Measurements from ENCODE around the gene NFASC. TPM values are rescaled to one million over a fixed set of nuclear protein-coding genes. Genes with fewer than 3 reads are reported as not detected.

NFASC gene
- total and polyA plus RNA-seq, 8 donors = 3.3 to 12.7 (median 6.7) TPM

DNA sequence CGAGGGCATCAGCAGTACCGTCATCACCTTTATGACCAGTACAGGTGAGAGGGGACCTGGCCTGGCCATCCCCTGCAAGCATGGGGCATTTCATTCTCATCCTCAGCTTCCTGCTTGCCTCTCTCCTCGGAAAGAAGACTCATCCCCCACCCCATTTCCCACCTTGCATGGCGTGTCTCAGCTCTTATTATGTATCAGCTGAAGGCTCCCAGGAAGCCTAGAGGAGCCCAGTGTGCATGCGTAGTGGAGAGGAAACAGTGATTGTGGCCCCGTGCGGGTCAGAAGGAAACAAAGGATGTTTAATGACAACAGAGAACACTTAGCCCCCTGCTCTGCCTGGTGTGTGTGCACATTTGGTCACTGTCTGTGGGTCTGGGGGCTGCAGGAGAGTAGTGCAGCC lies 132.0 kb downstream of the NFASC start:
- H3K4me3 ChIP-seq = no peak overlapping the region
- WGBS, 2 donors = 71 to 75% methylated on average over 7 of the region's 7 CpGs

DNA sequence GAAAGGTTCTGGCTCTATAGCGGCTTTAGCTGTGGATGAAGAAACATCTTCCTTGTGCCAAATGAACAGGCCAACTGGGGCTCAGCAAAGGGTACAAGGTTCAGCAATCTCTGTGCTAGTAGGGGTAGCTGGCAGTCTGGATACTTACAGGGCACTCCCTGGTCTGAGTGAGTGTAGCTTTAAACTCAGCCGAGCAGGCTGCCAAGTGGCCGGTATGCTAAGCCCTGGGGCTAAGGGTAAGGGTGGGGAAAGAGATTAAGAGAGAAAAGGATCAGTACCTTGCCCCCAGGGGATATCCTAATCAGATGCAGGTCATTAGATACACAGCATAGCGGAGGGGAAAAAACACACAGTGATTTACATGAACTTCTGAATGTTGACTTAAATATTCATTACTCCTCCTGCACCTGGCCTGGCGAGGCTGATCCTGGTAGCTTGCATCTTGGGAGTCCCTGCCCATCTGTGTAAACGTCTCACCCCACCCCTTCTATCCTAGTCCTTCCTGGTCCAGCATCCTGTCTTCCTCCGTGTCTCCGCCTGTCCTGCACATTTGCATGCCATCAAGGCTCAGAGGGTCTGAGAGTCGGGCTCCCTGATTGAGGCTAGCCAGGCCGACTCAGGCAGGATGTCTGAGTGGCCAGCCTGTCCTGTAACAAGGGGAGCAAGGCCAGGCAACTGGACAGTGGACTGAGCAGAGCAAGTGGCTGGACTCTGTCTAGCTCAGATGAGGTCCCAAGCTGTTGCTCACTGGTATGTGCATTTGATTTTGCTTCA lies 132.9 kb downstream of the NFASC start:
- TF ChIP-seq, protein P1, sequence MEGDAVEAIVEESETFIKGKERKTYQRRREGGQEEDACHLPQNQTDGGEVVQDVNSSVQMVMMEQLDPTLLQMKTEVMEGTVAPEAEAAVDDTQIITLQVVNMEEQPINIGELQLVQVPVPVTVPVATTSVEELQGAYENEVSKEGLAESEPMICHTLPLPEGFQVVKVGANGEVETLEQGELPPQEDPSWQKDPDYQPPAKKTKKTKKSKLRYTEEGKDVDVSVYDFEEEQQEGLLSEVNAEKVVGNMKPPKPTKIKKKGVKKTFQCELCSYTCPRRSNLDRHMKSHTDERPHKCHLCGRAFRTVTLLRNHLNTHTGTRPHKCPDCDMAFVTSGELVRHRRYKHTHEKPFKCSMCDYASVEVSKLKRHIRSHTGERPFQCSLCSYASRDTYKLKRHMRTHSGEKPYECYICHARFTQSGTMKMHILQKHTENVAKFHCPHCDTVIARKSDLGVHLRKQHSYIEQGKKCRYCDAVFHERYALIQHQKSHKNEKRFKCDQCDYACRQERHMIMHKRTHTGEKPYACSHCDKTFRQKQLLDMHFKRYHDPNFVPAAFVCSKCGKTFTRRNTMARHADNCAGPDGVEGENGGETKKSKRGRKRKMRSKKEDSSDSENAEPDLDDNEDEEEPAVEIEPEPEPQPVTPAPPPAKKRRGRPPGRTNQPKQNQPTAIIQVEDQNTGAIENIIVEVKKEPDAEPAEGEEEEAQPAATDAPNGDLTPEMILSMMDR (IDR thresholded peaks at IDR 0.05) = no peak
- intact Hi-C loops (cut with DNase I) = no loop called here
- ATAC-seq (peak in 3 of 4 donors; percentile 11 to 33 (median 14)), DNase-seq (no peak), FAIRE-seq (no peak)
- Histone ChIP-seq H3K27ac (no peak overlapping the region), H3K4me3 (no peak overlapping the region), H3K36me3 (no peaks in the 10 kb centered on the region), H3K9me3 (no peaks in the 10 kb centered on the region), H3K27me3 (no peaks in the 10 kb centered on the region), H3K4me1 (no peaks in the 10 kb centered on the region)
- 60 to 70% methylated on average over 10 of the region's 10 CpGs for WGBS, 2 donors

More for the DNA sequence above, 132.0 kb downstream of the NFASC start:
- H3K36me3 ChIP-seq = no peaks in the 10 kb centered on the region
- DNase-seq = no peak
- no peak overlapping the region for H3K27ac ChIP-seq
- intact Hi-C loops (cut with DNase I) = no loop called here
- no peaks in the 10 kb centered on the region for H3K9me3 ChIP-seq
- TF ChIP-seq, protein P1 (IDR thresholded peaks at IDR 0.05) = no peak
- no peak for FAIRE-seq
- ATAC-seq = no peak
- H3K27me3 ChIP-seq = no peaks in the 10 kb centered on the region
- no peaks in the 10 kb centered on the region for H3K4me1 ChIP-seq

DNA sequence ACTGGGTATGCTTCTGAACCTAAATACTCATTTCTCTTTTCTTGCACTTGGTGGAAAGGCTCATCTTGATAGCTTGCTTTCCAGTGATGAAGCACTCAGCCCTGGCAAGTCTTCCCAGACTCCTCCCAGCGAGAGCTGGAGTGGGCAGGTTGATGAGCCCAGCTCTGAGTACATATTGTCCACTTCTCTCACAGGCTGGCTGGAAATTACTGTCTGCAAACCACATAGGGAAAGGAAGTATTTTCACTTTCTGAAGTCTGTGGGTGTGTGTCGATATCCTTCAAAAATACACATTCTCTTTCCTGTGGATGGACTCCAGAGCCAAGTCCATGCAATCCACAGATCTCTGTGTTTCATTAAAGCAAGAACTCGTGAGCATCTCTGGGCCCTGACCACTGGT lies 133.7 kb downstream of the NFASC start:
- Histone ChIP-seq H3K4me1 (no peaks in the 10 kb centered on the region), H3K27ac (no peak overlapping the region), H3K9me3 (no peaks in the 10 kb centered on the region), H3K4me3 (no peak overlapping the region), H3K36me3 (no peaks in the 10 kb centered on the region), H3K27me3 (no peaks in the 10 kb centered on the region)
- intact Hi-C loops (cut with DNase I) = no loop called here
- FAIRE-seq (no peak), DNase-seq (no peak), ATAC-seq (peak in 3 of 4 donors; percentile 37 to 47 (median 45))
- 70 to 82% methylated on average over 3 of the region's 3 CpGs for WGBS, 2 donors
- TF ChIP-seq, protein P1 (IDR thresholded peaks at IDR 0.05) = no peak

DNA sequence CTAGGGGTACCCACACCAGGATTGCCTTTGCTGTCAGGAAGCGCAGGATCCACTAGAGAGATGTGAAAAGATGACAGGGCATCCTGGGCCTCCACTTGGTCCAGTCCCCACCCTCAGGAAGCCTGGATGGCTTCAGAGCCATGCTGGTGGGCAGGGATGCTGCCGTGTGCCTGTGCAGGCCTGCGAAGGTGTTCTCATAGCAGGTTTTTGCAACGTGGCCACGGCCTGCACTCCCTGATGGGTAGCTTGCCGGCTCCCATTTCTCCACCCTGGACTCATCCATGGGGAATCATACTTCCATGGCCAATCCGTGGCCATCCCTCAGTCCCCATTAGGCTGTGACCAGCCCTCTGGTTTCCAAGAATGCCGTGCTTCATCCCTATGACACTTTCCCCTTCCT lies 138.2 kb downstream of the NFASC start:
- no peaks in the 10 kb centered on the region for H3K36me3 ChIP-seq
- 73 to 87% methylated on average over 8 of the region's 8 CpGs for WGBS, 2 donors
- H3K4me1 ChIP-seq = no peaks in the 10 kb centered on the region
- TF ChIP-seq, protein P1 (IDR thresholded peaks at IDR 0.05) = no peak
- DNase-seq (no peak), ATAC-seq (no peak), FAIRE-seq (no peak)
- H3K9me3 ChIP-seq = no peaks in the 10 kb centered on the region
- no peak overlapping the region for H3K4me3 ChIP-seq
- no peak overlapping the region for H3K27ac ChIP-seq
- no peaks in the 10 kb centered on the region for H3K27me3 ChIP-seq
- intact Hi-C loops (cut with DNase I) = no loop called here

DNA sequence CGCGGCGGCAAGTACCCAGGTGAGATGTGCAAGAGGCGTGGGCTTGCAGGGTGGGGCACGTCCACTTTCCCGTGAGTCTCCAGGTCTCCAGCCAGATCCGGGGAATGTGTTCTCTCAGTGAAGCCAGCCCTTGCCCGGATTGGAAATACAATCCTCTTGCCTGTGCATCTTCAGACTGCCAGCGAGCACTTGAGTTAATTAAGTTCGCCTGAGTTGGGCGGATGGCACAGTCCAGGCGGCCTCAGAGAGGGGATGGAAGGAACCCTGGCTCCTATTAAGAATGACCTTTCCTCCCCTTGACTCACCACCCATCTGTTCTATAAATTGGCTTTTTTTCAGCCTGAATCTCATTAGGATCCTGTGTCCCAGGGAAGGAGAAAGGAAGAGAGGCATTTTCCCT lies 139.0 kb downstream of the NFASC start:
- no peak for FAIRE-seq
- TF ChIP-seq, protein P1 (IDR thresholded peaks at IDR 0.05) = no peak
- no peak overlapping the region for H3K4me3 ChIP-seq
- H3K9me3 ChIP-seq = no peaks in the 10 kb centered on the region
- no peak for ATAC-seq
- no peaks in the 10 kb centered on the region for H3K4me1 ChIP-seq
- no peaks in the 10 kb centered on the region for H3K36me3 ChIP-seq
- no peaks in the 10 kb centered on the region for H3K27me3 ChIP-seq
- no peak for DNase-seq
- intact Hi-C loops (cut with DNase I) = no loop called here
- H3K27ac ChIP-seq = no peak overlapping the region
- WGBS, 2 donors = 87 to 94% methylated on average over 12 of the region's 12 CpGs

All from pancreas (tissue), 10 donors.